Effector memory CD8-positive, alpha-beta T cell (primary cell): ENCODE data around the gene RAD21L1.

Experiments
- ATAC-seq: fragments of 150-1000 bp; cut with Tn5 transposase; replicated peaks from 2 replicates; pipeline ENCODE4 v1.10.0; 2021; ENCODE audit warnings: mild to moderate bottlenecking, moderate library complexity
- DNase-seq, 3 experiments: peaks; one replicate each; pipeline ENCODE4 v3.0.0; 2021
- H3K27ac Mint-ChIP-seq, 2 donors: one replicate each; pipeline ENCODE4 v1.8.0; 2022; ENCODE audit warnings: mild to moderate bottlenecking in 2 of 2, mixed read lengths in 2 of 2, moderate library complexity in 2 of 2
- H3K27me3 Mint-ChIP-seq, 2 donors: one replicate each; pipeline ENCODE4 v1.8.0; 2022; ENCODE audit warnings: mixed read lengths in 2 of 2
- H3K36me3 Mint-ChIP-seq: one replicate; pipeline ENCODE4 v1.8.0; 2022; ENCODE audit warnings: mild to moderate bottlenecking, moderate library complexity, mixed read lengths; ENCODE audit not compliant: insufficient read depth
- H3K4me1 Mint-ChIP-seq, 2 donors: one replicate each; pipeline ENCODE4 v1.8.0; 2022; ENCODE audit warnings: low read depth in 2 of 2, mixed read lengths in 2 of 2
- H3K4me3 Mint-ChIP-seq, 2 donors: one replicate each; pipeline ENCODE4 v1.8.0; 2022; ENCODE audit warnings: mild to moderate bottlenecking in 2 of 2, mixed read lengths in 2 of 2, moderate library complexity in 2 of 2
- H3K9me3 Mint-ChIP-seq, 2 donors: one replicate each; pipeline ENCODE4 v1.8.0; 2022; ENCODE audit warnings: mixed read lengths in 2 of 2
- total RNA-seq, 9 experiments: gene quantifications; one replicate each; lab custom pipeline; 2026; lab: John Stamatoyannopoulos, UW

The RAD21L1 gene
- total RNA-seq = 0 to 0.13 (median 0) reads per million in 9 experiments

- ATAC-seq (peak; percentile 75), DNase-seq (peak; percentile 46 to 57 (median 50))
- Mint-ChIP-seq H3K27me3 (peaks cover 14 to 29% of the 10 kb centered on the region in 2 donors), H3K27ac (no peak within 1 kb of the TSS), H3K4me3 (peak within 1 kb of the TSS; percentile 78 to 79), H3K36me3 (peaks cover 3% of the 10 kb centered on the region), H3K9me3 (peaks cover 0 to 2% of the 10 kb centered on the region in 2 donors), H3K4me1 (peaks cover 6 to 12% of the 10 kb centered on the region in 2 donors)
These were observed at the start of gene RAD21L1 for GRCh38 chr20:1225783-1226654. RAD21L1 (plus strand) TSS chr20:1226044; CDS start chr20:1228454, 2,410 bp downstream.

GRCh38 chr20:1177680-1178079, 48.2 kb upstream of the RAD21L1 start:
- Mint-ChIP-seq H3K9me3 (no peaks in the 10 kb centered on the region), H3K27ac (no peak overlapping the region), H3K27me3 (peaks cover 0 to 9% of the 10 kb centered on the region in 2 donors), H3K4me1 (no peaks in the 10 kb centered on the region), H3K36me3 (peaks cover 5% of the 10 kb centered on the region), H3K4me3 (no peak overlapping the region)
- ATAC-seq = no peak
- no peak for DNase-seq

- peaks cover 5% of the 10 kb centered on the region for H3K36me3 Mint-ChIP-seq
- H3K4me1 Mint-ChIP-seq = no peaks in the 10 kb centered on the region
- DNase-seq (no peak), ATAC-seq (no peak)
- no peaks in the 10 kb centered on the region for H3K9me3 Mint-ChIP-seq
- no peak overlapping the region for H3K27ac Mint-ChIP-seq
- no peak overlapping the region for H3K4me3 Mint-ChIP-seq
- peaks cover 0 to 13% of the 10 kb centered on the region in 2 donors for H3K27me3 Mint-ChIP-seq
These were observed 47.7 kb upstream of the RAD21L1 start for GRCh38 chr20:1178103-1178502.

GRCh38 chr20:1178623-1179022, 47.2 kb upstream of the RAD21L1 start:
- Mint-ChIP-seq H3K9me3 (no peaks in the 10 kb centered on the region), H3K36me3 (peaks cover 5% of the 10 kb centered on the region), H3K4me3 (no peak overlapping the region), H3K27me3 (peaks cover 3 to 18% of the 10 kb centered on the region in 2 donors), H3K27ac (no peak overlapping the region), H3K4me1 (no peaks in the 10 kb centered on the region)
- ATAC-seq (no peak), DNase-seq (no peak)

- Mint-ChIP-seq H3K9me3 (no peaks in the 10 kb centered on the region), H3K27ac (no peak overlapping the region), H3K4me1 (peaks cover 7 to 8% of the 10 kb centered on the region in 2 donors), H3K27me3 (peaks cover 16 to 31% of the 10 kb centered on the region in 2 donors), H3K4me3 (no peak overlapping the region), H3K36me3 (peaks cover 5% of the 10 kb centered on the region)
- no peak for DNase-seq
- ATAC-seq = no peak
These were observed 44.9 kb upstream of the RAD21L1 start for GRCh38 chr20:1180949-1181348.

GRCh38 chr20:1182106-1182505, 43.7 kb upstream of the RAD21L1 start:
- no peaks in the 10 kb centered on the region for H3K9me3 Mint-ChIP-seq
- DNase-seq (no peak), ATAC-seq (no peak)

GRCh38 chr20:1183153-1183552, 42.7 kb upstream of the RAD21L1 start:
- Mint-ChIP-seq H3K27ac (no peak overlapping the region), H3K9me3 (no peaks in the 10 kb centered on the region), H3K4me1 (peaks cover 8 to 10% of the 10 kb centered on the region in 2 donors), H3K36me3 (no peaks in the 10 kb centered on the region), H3K27me3 (peaks cover 20 to 31% of the 10 kb centered on the region in 2 donors), H3K4me3 (no peak overlapping the region)
- DNase-seq = no peak
- no peak for ATAC-seq

More at GRCh38 chr20:1182106-1182505, 43.7 kb upstream of the RAD21L1 start:
- Mint-ChIP-seq H3K27ac (no peak overlapping the region), H3K4me1 (peaks cover 8 to 10% of the 10 kb centered on the region in 2 donors), H3K27me3 (peaks cover 20 to 31% of the 10 kb centered on the region in 2 donors), H3K36me3 (no peaks in the 10 kb centered on the region), H3K4me3 (no peak overlapping the region)

GRCh38 chr20:1184260-1184637, 41.6 kb upstream of the RAD21L1 start:
- peaks cover 8 to 10% of the 10 kb centered on the region in 2 donors for H3K4me1 Mint-ChIP-seq
- no peak for DNase-seq
- H3K27ac Mint-ChIP-seq = no peak overlapping the region
- no peaks in the 10 kb centered on the region for H3K9me3 Mint-ChIP-seq
- no peaks in the 10 kb centered on the region for H3K36me3 Mint-ChIP-seq
- ATAC-seq = no peak
- H3K27me3 Mint-ChIP-seq = peaks cover 20 to 33% of the 10 kb centered on the region in 2 donors
- peak overlapping the region; percentile 46 to 67 for H3K4me3 Mint-ChIP-seq

- DNase-seq (no peak), ATAC-seq (no peak)
- Mint-ChIP-seq H3K36me3 (no peaks in the 10 kb centered on the region), H3K4me3 (peak within 1 kb of the TSS; percentile 46 to 70), H3K9me3 (no peaks in the 10 kb centered on the region), H3K27ac (no peak within 1 kb of the TSS), H3K4me1 (peaks cover 8 to 10% of the 10 kb centered on the region in 2 donors), H3K27me3 (peaks cover 20 to 38% of the 10 kb centered on the region in 2 donors)
These were observed 41.1 kb upstream of the RAD21L1 start, which contains the start of gene TMEM74B for GRCh38 chr20:1184638-1185315. TMEM74B (minus strand) TSS chr20:1184981; CDS start chr20:1183801, 1,180 bp downstream.

GRCh38 chr20:1185316-1185741, 40.5 kb upstream of the RAD21L1 start:
- ATAC-seq = no peak
- no peak overlapping the region for H3K4me3 Mint-ChIP-seq
- DNase-seq = no peak
- no peak overlapping the region for H3K27ac Mint-ChIP-seq
- H3K36me3 Mint-ChIP-seq = no peaks in the 10 kb centered on the region
- H3K27me3 Mint-ChIP-seq = peaks cover 20 to 42% of the 10 kb centered on the region in 2 donors
- H3K4me1 Mint-ChIP-seq = peaks cover 8 to 10% of the 10 kb centered on the region in 2 donors
- H3K9me3 Mint-ChIP-seq = no peaks in the 10 kb centered on the region

GRCh38 chr20:1185790-1186334, 40.0 kb upstream of the RAD21L1 start:
- ATAC-seq = peak; percentile 24
- Mint-ChIP-seq H3K36me3 (no peaks in the 10 kb centered on the region), H3K4me1 (peaks cover 8 to 10% of the 10 kb centered on the region in 2 donors), H3K4me3 (peak overlapping the region in 1 of 2 donors; percentile 70), H3K27ac (no peak overlapping the region), H3K27me3 (peaks cover 20 to 46% of the 10 kb centered on the region in 2 donors), H3K9me3 (no peaks in the 10 kb centered on the region)
- peak in 2 of 3 experiments; percentile 4 to 10 for DNase-seq

- DNase-seq (no peak), ATAC-seq (no peak)
- Mint-ChIP-seq H3K27ac (no peak overlapping the region), H3K9me3 (no peaks in the 10 kb centered on the region), H3K36me3 (no peaks in the 10 kb centered on the region), H3K27me3 (peaks cover 20 to 46% of the 10 kb centered on the region in 2 donors), H3K4me1 (peaks cover 8 to 10% of the 10 kb centered on the region in 2 donors), H3K4me3 (peak overlapping the region in 1 of 2 donors; percentile 70)
These were observed 39.4 kb upstream of the RAD21L1 start for GRCh38 chr20:1186367-1186991.
